OCI-LY1 (cell line): ENCODE results near the gene HIRA.

Source experiments
- H2AFZ ChIP-seq: fragments of 200-600 bp; sonication (generic), shearing (Covaris generic); 2 replicates; pipeline ENCODE4 v1.6.0; 2014; ENCODE audit warnings: antibody characterized with exemption, mild to moderate bottlenecking, low read length
- H3F3A ChIP-seq: fragments of 200-600 bp; sonication (generic), shearing (Covaris generic); 2 replicates; pipeline ENCODE4 v1.6.0; 2014; ENCODE audit warnings: mild to moderate bottlenecking, antibody characterized with exemption, low read length, moderate library complexity; ENCODE audit not compliant: insufficient read depth
- H3K27ac ChIP-seq: fragments of 200-600 bp; sonication (generic); 2 replicates; pipeline ENCODE4 v1.5.1; 2014; ENCODE audit warnings: low read length, mixed run types, mild to moderate bottlenecking, low read depth; ENCODE audit not compliant: poor library complexity, severe bottlenecking
- H3K27me3 ChIP-seq: fragments of 200-600 bp; sonication (generic); 2 replicates; pipeline ENCODE4 v1.6.0; 2014; ENCODE audit warnings: antibody characterized with exemption, mild to moderate bottlenecking, low read length, moderate library complexity; ENCODE audit not compliant: insufficient read depth
- H3K36me3 ChIP-seq: fragments of 200-600 bp; sonication (generic); 2 replicates; pipeline ENCODE4 v1.6.1; 2014; ENCODE audit warnings: mild to moderate bottlenecking, antibody characterized with exemption, low read length, moderate library complexity, mixed read lengths; ENCODE audit not compliant: insufficient read depth
- H3K4me1 ChIP-seq: fragments of 200-600 bp; sonication (generic); 2 replicates; pipeline ENCODE4 v1.5.1; 2014; ENCODE audit warnings: mild to moderate bottlenecking, low read length, moderate library complexity; ENCODE audit not compliant: insufficient read depth, severe bottlenecking
- H3K4me2 ChIP-seq: fragments of 200-600 bp; sonication (generic), shearing (Covaris generic); 2 replicates; pipeline ENCODE4 v1.6.1; 2014; ENCODE audit warnings: low read length
- H3K4me3 ChIP-seq: fragments of 200-600 bp; sonication (generic); 2 replicates; pipeline ENCODE4 v1.5.1; 2014; ENCODE audit warnings: low read length, low read depth, mild to moderate bottlenecking, mixed read lengths; ENCODE audit not compliant: poor library complexity, severe bottlenecking
- H3K79me2 ChIP-seq: fragments of 200-600 bp; shearing (Covaris generic); 2 replicates; pipeline ENCODE4 v1.6.1; 2016; ENCODE audit warnings: mixed run types, low read length, mixed read lengths; ENCODE audit not compliant: insufficient read depth
- H3K9ac ChIP-seq: fragments of 200-600 bp; sonication (generic), shearing (Covaris generic); 2 replicates; pipeline ENCODE4 v1.6.1; 2014; ENCODE audit warnings: mild to moderate bottlenecking, low read length, mixed read lengths
- H3K9me2 ChIP-seq: fragments of 200-600 bp; sonication (generic), shearing (Covaris generic); 2 replicates; pipeline ENCODE4 v1.6.1; 2014; ENCODE audit warnings: low read depth, mild to moderate bottlenecking, low read length, mixed read lengths
- H3K9me3 ChIP-seq: fragments of 200-600 bp; shearing (Covaris generic); 2 replicates; pipeline ENCODE4 v1.6.1; 2014; ENCODE audit warnings: low read length, mixed read lengths
- H4K20me1 ChIP-seq: fragments of 200-600 bp; sonication (generic), shearing (Covaris generic); 2 replicates; pipeline ENCODE4 v1.6.0; 2016; ENCODE audit warnings: mild to moderate bottlenecking, low read length; ENCODE audit not compliant: insufficient read depth
- CTCF ChIP-seq: fragments of 200-600 bp; sonication (generic), shearing (Covaris generic); IDR thresholded peaks from 2 replicates; pipeline ENCODE4 v1.5.1; 2017; ENCODE audit warnings: mild to moderate bottlenecking, antibody characterized with exemption, low read length, moderate library complexity, mixed read lengths
- EZH2 ChIP-seq: fragments of 200-600 bp; sonication (generic), shearing (Covaris generic); IDR thresholded peaks from 2 replicates; pipeline ENCODE4 v1.8.0; 2017; ENCODE audit warnings: borderline replicate concordance, mixed run types, mild to moderate bottlenecking, antibody characterized with exemption, low read length, moderate library complexity, mixed read lengths

The HIRA gene

GRCh38 chr22:19287889-19288288, 143.6 kb downstream of the HIRA start:
- Histone ChIP-seq H3F3A (no peaks in the 10 kb centered on the region), H3K9ac (no peak overlapping the region), H2AFZ (no peak overlapping the region), H3K27me3 (0 out of 2 replicates have a peak, but pooled peaks cover 5% of the 10 kb centered on the region), H3K9me2 (no peaks in the 10 kb centered on the region), H3K9me3 (no peaks in the 10 kb centered on the region), H4K20me1 (no peaks in the 10 kb centered on the region), H3K79me2 (no peaks in the 10 kb centered on the region), H3K4me1 (peaks cover 17% of the 10 kb centered on the region), H3K4me2 (no peak overlapping the region), H3K36me3 (no peaks in the 10 kb centered on the region), H3K4me3 (no peak overlapping the region), H3K27ac (no peak overlapping the region)
- TF ChIP-seq CTCF = no peak
- TF ChIP-seq EZH2 = no peak

- no peaks in the 10 kb centered on the region for H4K20me1 ChIP-seq
- H3K4me2 ChIP-seq = no peak overlapping the region
- no peaks in the 10 kb centered on the region for H3K79me2 ChIP-seq
- no peak overlapping the region for H3K9ac ChIP-seq
- no peak overlapping the region for H3K4me3 ChIP-seq
- peaks cover 10% of the 10 kb centered on the region for H3K4me1 ChIP-seq
- no peak overlapping the region for H3K27ac ChIP-seq
- no peaks in the 10 kb centered on the region for H3K9me3 ChIP-seq
- H3K27me3 ChIP-seq = 0 out of 2 replicates have a peak, but pooled peaks cover 5% of the 10 kb centered on the region
- TF ChIP-seq CTCF (no peak), EZH2 (no peak)
- H2AFZ ChIP-seq = no peak overlapping the region
- H3K9me2 ChIP-seq = no peaks in the 10 kb centered on the region
- H3K36me3 ChIP-seq = no peaks in the 10 kb centered on the region
- no peaks in the 10 kb centered on the region for H3F3A ChIP-seq
Measured at GRCh38 chr22:19287076-19287707, 144.3 kb downstream of the HIRA start.

- no peak overlapping the region for H3K9ac ChIP-seq
Measured at GRCh38 chr22:19285831-19286230, 145.7 kb downstream of the HIRA start.

More at GRCh38 chr22:19285831-19286230, 145.7 kb downstream of the HIRA start:
- Histone ChIP-seq H4K20me1 (no peaks in the 10 kb centered on the region), H3K4me2 (no peak overlapping the region), H3K27me3 (0 out of 2 replicates have a peak, but pooled peaks cover 5% of the 10 kb centered on the region), H2AFZ (no peak overlapping the region), H3K4me1 (peaks cover 2% of the 10 kb centered on the region), H3K36me3 (no peaks in the 10 kb centered on the region), H3K9me3 (no peaks in the 10 kb centered on the region), H3K9me2 (no peaks in the 10 kb centered on the region), H3K27ac (no peak overlapping the region), H3F3A (no peaks in the 10 kb centered on the region), H3K4me3 (no peak overlapping the region), H3K79me2 (no peaks in the 10 kb centered on the region)
- no peak for TF ChIP-seq CTCF
- no peak for TF ChIP-seq EZH2
